HEK293 (cell line): ENCODE measurements around the gene ZNF200.
A peak's percentile ranks its signal among the peaks of the same experiment; 100 is the strongest.

ENCODE experiments used
- CTCF ChIP-seq: fragments of 450-650 bp; formaldehyde crosslinking; IDR thresholded peaks from 2 replicates; pipeline ENCODE4 v1.5.1; 2016; ENCODE audit warnings: missing biosample characterization, missing genetic modification characterization
- INSM2 ChIP-seq: fragments of 450-650 bp; formaldehyde crosslinking; IDR thresholded peaks from 2 replicates; pipeline ENCODE4 v1.5.1; 2016; ENCODE audit warnings: missing biosample characterization, missing genetic modification characterization
- PATZ1 ChIP-seq: fragments of 450-650 bp; formaldehyde crosslinking; IDR thresholded peaks from 2 replicates; pipeline ENCODE4 v1.5.1; 2016; ENCODE audit warnings: missing biosample characterization, missing genetic modification characterization
- PRDM6 ChIP-seq: fragments of 450-650 bp; formaldehyde crosslinking; IDR thresholded peaks from 2 replicates; pipeline ENCODE4 v1.5.1; 2017; ENCODE audit warnings: missing biosample characterization, missing genetic modification characterization
- RBAK ChIP-seq: fragments of 450-650 bp; formaldehyde crosslinking; IDR thresholded peaks from 2 replicates; pipeline ENCODE4 v1.5.1; 2016; ENCODE audit warnings: missing biosample characterization, missing genetic modification characterization
- TRIM28 ChIP-seq: IDR thresholded peaks from 2 replicates; pipeline ENCODE4 v1.6.1; 2011; ENCODE audit warnings: low read length, control low read depth, borderline replicate concordance
- TSHZ1 ChIP-seq: fragments of 450-650 bp; formaldehyde crosslinking; IDR thresholded peaks from 2 replicates; pipeline ENCODE4 v1.5.1; 2016; ENCODE audit warnings: missing biosample characterization, missing genetic modification characterization, borderline replicate concordance
- ZBTB17 ChIP-seq: fragments of 450-650 bp; formaldehyde crosslinking; IDR thresholded peaks from 2 replicates; pipeline ENCODE4 v1.5.1; 2016; ENCODE audit warnings: missing biosample characterization, missing genetic modification characterization
- ZNF10 ChIP-seq: fragments of 450-650 bp; formaldehyde crosslinking; IDR thresholded peaks from 2 replicates; pipeline ENCODE4 v1.5.1; 2017; ENCODE audit warnings: missing biosample characterization, missing genetic modification characterization
- ZNF121 ChIP-seq: fragments of 450-650 bp; formaldehyde crosslinking; IDR thresholded peaks from 2 replicates; pipeline ENCODE4 v1.5.1; 2016; ENCODE audit warnings: missing biosample characterization, missing genetic modification characterization
- ZNF155 ChIP-seq: fragments of 450-650 bp; formaldehyde crosslinking; IDR thresholded peaks from 2 replicates; pipeline ENCODE4 v1.5.1; 2016; ENCODE audit warnings: missing biosample characterization, missing genetic modification characterization
- ZNF184 ChIP-seq: fragments of 450-650 bp; IDR thresholded peaks from 2 replicates; pipeline ENCODE4 v1.5.1; 2018; ENCODE audit warnings: missing biosample characterization, mild to moderate bottlenecking, missing genetic modification characterization
- ZNF239 ChIP-seq: fragments of 450-650 bp; formaldehyde crosslinking; IDR thresholded peaks from 2 replicates; pipeline ENCODE4 v1.5.1; 2016; ENCODE audit warnings: missing biosample characterization, missing genetic modification characterization
- ZNF280C ChIP-seq: fragments of 450-650 bp; formaldehyde crosslinking; IDR thresholded peaks from 2 replicates; pipeline ENCODE4 v1.5.1; 2016; ENCODE audit warnings: missing biosample characterization, missing genetic modification characterization
- ZNF335 ChIP-seq: fragments of 450-650 bp; formaldehyde crosslinking; conservative IDR thresholded peaks from 2 replicates; pipeline ENCODE4 v1.5.1; 2016; ENCODE audit warnings: missing biosample characterization, missing genetic modification characterization
- ZNF354C ChIP-seq: fragments of 450-650 bp; formaldehyde crosslinking; IDR thresholded peaks from 2 replicates; pipeline ENCODE4 v1.5.1; 2016; ENCODE audit warnings: missing biosample characterization, missing genetic modification characterization, low read depth, borderline replicate concordance
- ZNF366 ChIP-seq: fragments of 450-650 bp; formaldehyde crosslinking; conservative IDR thresholded peaks from 2 replicates; pipeline ENCODE4 v1.5.1; 2016; ENCODE audit warnings: missing biosample characterization, missing genetic modification characterization
- ZNF398 ChIP-seq: fragments of 450-650 bp; formaldehyde crosslinking; IDR thresholded peaks from 2 replicates; pipeline ENCODE4 v1.5.1; 2017; ENCODE audit warnings: missing biosample characterization, missing genetic modification characterization
- ZNF416 ChIP-seq: fragments of 450-650 bp; formaldehyde crosslinking; IDR thresholded peaks from 2 replicates; pipeline ENCODE4 v1.5.1; 2016; ENCODE audit warnings: missing biosample characterization, missing genetic modification characterization
- ZNF48 ChIP-seq: fragments of 450-650 bp; formaldehyde crosslinking; IDR thresholded peaks from 2 replicates; pipeline ENCODE4 v1.5.1; 2016; ENCODE audit warnings: missing biosample characterization, missing genetic modification characterization
- ZNF555 ChIP-seq: fragments of 450-650 bp; formaldehyde crosslinking; conservative IDR thresholded peaks from 2 replicates; pipeline ENCODE4 v1.5.1; 2017; ENCODE audit warnings: missing biosample characterization, mild to moderate bottlenecking, missing genetic modification characterization, inconsistent platforms
- ZNF654 ChIP-seq: fragments of 450-650 bp; formaldehyde crosslinking; IDR thresholded peaks from 2 replicates; pipeline ENCODE4 v1.5.1; 2016; ENCODE audit warnings: low read depth, missing biosample characterization, missing genetic modification characterization
- ZNF837 ChIP-seq: fragments of 450-650 bp; formaldehyde crosslinking; IDR thresholded peaks from 2 replicates; pipeline ENCODE4 v1.5.1; 2016; ENCODE audit warnings: missing biosample characterization, missing genetic modification characterization
- ZXDB ChIP-seq: fragments of 450-650 bp; formaldehyde crosslinking; IDR thresholded peaks from 2 replicates; pipeline ENCODE4 v1.5.1; 2016; ENCODE audit warnings: missing biosample characterization, missing genetic modification characterization

Gene ZNF200

GRCh38 chr16:3173892-3174617 lies 60.9 kb downstream of the ZNF200 start (continued):
- TF ChIP-seq PRDM6 (tag by site-specific recombination) (no peak), ZNF366 (tag by site-specific recombination) (no peak), TSHZ1 (tag by site-specific recombination) (no peak), TRIM28 (peak; percentile 41; the same call in 1 of the 2 replicates), ZNF155 (tag by site-specific recombination) (no peak), ZNF837 (tag by site-specific recombination) (no peak), ZXDB (peak; percentile 38; the same call in 1 of the 2 replicates), ZNF10 (tag by site-specific recombination) (no peak), ZNF335 (tag by site-specific recombination) (peak; percentile 98), ZNF239 (tag by site-specific recombination) (no peak), ZNF280C (tag by site-specific recombination) (no peak), CTCF (tag by site-specific recombination) (peak; percentile 66), ZNF416 (tag by site-specific recombination) (no peak), INSM2 (0 out of 2 replicates have a peak, but pooled peaks have one; percentile 18), ZNF555 (tag by site-specific recombination) (no peak), ZNF654 (tag by site-specific recombination) (peak; percentile 14; the same call in 1 of the 2 replicates), PATZ1 (tag by site-specific recombination) (peak; percentile 75), RBAK (tag by site-specific recombination) (no peak), ZNF48 (tag by site-specific recombination) (no peak), ZNF398 (tag by site-specific recombination) (0 out of 2 replicates have a peak, but pooled peaks have one; percentile 16), ZBTB17 (peak; percentile 90), ZNF121 (tag by site-specific recombination) (no peak), ZNF184 (tag by site-specific recombination) (no peak), ZNF354C (tag by site-specific recombination) (no peak)
